RWPE1 (cell line): Measurements from ENCODE around the gene MRAP.

Experiments
- CTCF ChIA-PET: fragments of 350-600 bp; sonication (Branson Sonifier 250); formaldehyde crosslinking; extraction: SDS; loops from one replicate; lab custom pipeline; 2021; lab: Yijun Ruan, JAX
- POLR2A ChIA-PET: fragments of 400-600 bp; formaldehyde crosslinking; extraction: SDS; loops from one replicate; lab custom pipeline; 2020; ENCODE audit warnings: antibody characterized with exemption; ENCODE audit not compliant: low non-redundant PET; lab: Yijun Ruan, JAX
- DNase-seq: peaks from one replicate; pipeline ENCODE4 v3.0.0; 2012; ENCODE audit warnings: low spot score
- H3K27ac ChIP-seq: fragments of 450-650 bp; 2 replicates; pipeline ENCODE4 v1.5.1; 2017
- TF ChIP-seq, protein P1 (sequence below): fragments of 450-650 bp; conservative IDR thresholded peaks from 2 replicates; pipeline ENCODE4 v1.5.1; 2017; ENCODE audit warnings: low read depth, mild to moderate bottlenecking

Gene MRAP

DNA sequence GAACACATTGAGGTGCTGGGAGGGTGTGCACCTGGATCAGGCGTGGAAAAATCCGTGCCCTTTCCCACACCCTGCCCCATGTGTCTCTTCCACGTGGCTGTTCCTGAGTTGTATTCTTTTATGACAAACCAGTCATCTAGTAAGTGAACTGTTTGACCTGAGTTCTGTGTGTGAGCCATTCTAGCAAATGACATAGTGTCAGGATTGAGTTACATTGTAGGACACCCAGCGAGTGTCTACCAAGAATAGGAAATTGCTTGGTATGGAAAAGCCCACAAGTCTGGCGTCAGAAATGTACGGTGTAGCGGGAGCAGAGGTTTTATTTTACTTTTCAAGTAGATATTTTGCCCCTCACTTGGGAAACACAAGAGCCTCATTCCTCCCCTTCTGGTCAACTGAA is 1.2 kb upstream of the MRAP start:
- POLR2A ChIA-PET, result no interaction called here
- CTCF ChIA-PET, result no interaction called here
- no peak overlapping the region for H3K27ac ChIP-seq
- DNase-seq, result no peak
- TF ChIP-seq, protein P1, sequence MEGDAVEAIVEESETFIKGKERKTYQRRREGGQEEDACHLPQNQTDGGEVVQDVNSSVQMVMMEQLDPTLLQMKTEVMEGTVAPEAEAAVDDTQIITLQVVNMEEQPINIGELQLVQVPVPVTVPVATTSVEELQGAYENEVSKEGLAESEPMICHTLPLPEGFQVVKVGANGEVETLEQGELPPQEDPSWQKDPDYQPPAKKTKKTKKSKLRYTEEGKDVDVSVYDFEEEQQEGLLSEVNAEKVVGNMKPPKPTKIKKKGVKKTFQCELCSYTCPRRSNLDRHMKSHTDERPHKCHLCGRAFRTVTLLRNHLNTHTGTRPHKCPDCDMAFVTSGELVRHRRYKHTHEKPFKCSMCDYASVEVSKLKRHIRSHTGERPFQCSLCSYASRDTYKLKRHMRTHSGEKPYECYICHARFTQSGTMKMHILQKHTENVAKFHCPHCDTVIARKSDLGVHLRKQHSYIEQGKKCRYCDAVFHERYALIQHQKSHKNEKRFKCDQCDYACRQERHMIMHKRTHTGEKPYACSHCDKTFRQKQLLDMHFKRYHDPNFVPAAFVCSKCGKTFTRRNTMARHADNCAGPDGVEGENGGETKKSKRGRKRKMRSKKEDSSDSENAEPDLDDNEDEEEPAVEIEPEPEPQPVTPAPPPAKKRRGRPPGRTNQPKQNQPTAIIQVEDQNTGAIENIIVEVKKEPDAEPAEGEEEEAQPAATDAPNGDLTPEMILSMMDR, result no peak

DNA sequence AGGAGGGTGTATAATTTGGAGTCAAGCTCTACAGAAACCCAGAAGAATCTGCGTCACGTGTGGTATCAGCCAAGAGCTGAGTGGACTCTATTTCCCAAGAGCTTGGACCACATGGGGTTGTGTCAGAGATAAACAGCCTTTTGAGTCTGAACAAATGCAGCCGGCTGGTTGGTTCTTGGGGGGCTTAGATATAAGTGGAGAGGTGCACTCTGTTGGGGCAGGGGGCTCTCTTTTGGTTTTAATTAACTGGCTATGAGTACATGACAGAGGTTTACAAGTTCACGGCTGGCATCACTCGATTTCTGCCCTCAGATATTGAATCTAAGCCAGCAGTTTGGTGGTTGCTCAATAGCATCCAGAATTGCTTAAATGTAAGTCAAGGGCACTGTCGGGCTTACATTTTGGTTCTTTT is 501 bp upstream of the MRAP start:
- no peak overlapping the region for H3K27ac ChIP-seq
- ChIA-PET CTCF (no interaction called here), POLR2A (no interaction called here)
- TF ChIP-seq, protein P1, result no peak
- no peak for DNase-seq

DNA sequence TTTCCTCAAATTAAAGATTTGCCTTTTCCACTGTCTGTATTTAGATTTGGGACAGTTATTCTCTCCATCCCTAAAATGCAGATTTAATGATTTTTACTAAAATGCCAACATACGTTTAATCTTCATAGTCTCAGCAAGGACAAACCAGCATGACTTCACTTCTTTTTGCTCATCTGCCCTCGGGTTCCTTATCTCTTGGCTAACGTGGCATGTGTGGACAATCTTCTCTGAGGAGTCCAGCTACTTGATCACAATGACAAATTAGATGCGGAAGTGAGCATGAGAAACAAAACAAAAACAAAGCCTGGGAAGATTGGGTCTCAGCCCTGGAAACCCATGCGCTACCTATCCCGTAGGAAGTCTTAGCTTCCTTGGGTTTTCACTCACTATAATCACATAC is 1.0 kb downstream of the MRAP start:
- ChIA-PET POLR2A (no interaction called here), CTCF (no interaction called here)
- no peak overlapping the region for H3K27ac ChIP-seq
- DNase-seq, result no peak
- TF ChIP-seq, protein P1, result no peak

DNA sequence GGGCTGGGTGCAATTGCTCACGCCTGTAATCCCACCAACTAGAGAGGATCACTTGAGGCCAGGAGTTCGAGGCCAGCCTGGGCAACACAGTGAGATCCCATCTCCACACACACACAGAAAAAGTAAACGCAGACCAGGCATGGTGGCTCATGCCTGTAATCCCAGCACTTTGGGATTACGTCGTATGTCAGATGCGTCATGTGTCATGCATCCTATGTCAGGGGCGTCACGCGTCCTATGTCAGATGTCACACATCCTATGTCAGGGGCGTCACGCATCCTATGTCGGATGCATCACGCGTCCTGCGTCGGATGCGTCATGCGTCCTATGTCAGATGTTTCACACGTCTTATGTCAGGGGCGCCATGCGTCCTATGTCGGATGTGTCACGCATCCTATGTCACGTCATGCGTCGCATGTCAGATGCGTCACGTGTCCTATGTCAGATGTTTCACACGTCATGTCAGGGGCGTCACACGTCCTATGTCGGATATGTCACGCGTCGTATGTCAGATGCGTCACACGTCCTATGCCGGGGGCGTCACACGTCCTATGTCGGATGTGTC is 1.5 kb downstream of the MRAP start:
- CTCF ChIA-PET, result no interaction called here
- TF ChIP-seq, protein P1, result no peak
- no peak for DNase-seq
- H3K27ac ChIP-seq, result no peak overlapping the region
- POLR2A ChIA-PET, result no interaction called here

DNA sequence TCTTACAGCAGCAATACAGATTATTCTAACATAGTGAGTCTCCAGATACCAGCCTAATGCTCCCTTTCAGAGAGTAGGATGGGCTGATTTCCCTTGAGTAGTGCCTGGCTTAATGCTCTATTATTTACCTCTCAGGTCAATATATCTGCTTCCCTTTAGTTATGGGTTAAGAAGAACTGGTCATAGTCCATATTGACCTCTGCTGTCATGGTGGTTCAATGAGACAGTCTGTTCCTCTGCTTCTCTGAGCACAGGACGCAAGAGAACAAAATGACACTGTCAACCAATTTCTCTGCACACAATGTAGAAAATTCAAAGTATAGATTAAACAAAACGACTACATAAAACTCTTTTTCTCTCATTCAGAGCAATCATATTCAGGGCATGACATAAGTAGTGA is 2.9 kb downstream of the MRAP start:
- CTCF ChIA-PET, result no interaction called here
- POLR2A ChIA-PET, result no interaction called here
- no peak overlapping the region for H3K27ac ChIP-seq

DNA sequence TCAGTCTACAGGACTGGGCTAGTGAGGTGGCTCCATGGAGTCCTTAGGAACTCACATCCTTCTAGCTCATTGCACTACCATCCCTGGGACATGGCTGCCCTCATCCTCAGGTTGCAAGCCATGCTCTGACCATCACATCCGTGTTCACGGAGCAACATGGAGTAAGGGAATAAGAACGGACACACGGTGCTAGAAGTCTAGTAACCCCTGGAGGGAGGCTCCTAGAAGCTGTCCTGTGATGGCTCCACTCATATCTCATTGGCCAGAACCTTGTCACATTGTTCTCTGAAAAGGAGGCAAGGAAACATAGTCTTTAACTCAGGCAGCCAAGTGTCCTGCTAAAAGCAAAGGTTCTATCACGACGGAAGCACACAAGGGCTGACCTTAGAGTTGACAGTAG is 3.9 kb downstream of the MRAP start:
- DNase-seq, result no peak
- no peak overlapping the region for H3K27ac ChIP-seq
- CTCF ChIA-PET, result no interaction called here
- POLR2A ChIA-PET, result no interaction called here
- TF ChIP-seq, protein P1, result no peak

More for the DNA sequence above, 2.9 kb downstream of the MRAP start:
- TF ChIP-seq, protein P1, result no peak
- DNase-seq, result no peak
